Cardiac muscle cell (in vitro differentiated cells and primary cell): Measurements from ENCODE around the gene DSCAML1. TPM values are rescaled to one million over a fixed set of nuclear protein-coding genes. Genes with fewer than 3 reads are reported as not detected.

Source experiments
- DNase-seq, 2 donors: peaks; one replicate each; pipeline versions ENCODE4 v3.0.0 to v3.0.0-alpha.2; 2010 to 2017; ENCODE audit warnings: low read depth in 1 of 2, low spot score in 1 of 2
- H3K27ac ChIP-seq: fragments of 200-600 bp; sonication (generic); 2 replicates; pipeline ENCODE4 v1.5.1; 2016
- H3K27me3 ChIP-seq: fragments of 200-600 bp; sonication (generic); 2 replicates; pipeline ENCODE4 v1.6.0; 2016; ENCODE audit warnings: control low read depth
- H3K36me3 ChIP-seq: fragments of 200-600 bp; sonication (generic); 2 replicates; pipeline ENCODE4 v1.5.1; 2016; ENCODE audit warnings: control low read depth
- H3K4me1 ChIP-seq: fragments of 200-600 bp; sonication (generic); 2 replicates; pipeline ENCODE4 v1.8.1; 2017; ENCODE audit warnings: low read depth, mild to moderate bottlenecking, mixed run types
- H3K4me3 ChIP-seq: fragments of 200-600 bp; sonication (generic); 2 replicates; pipeline ENCODE4 v1.5.1; 2016; ENCODE audit warnings: mild to moderate bottlenecking
- H3K9me3 ChIP-seq: fragments of 200-600 bp; sonication (generic); 2 replicates; pipeline ENCODE4 v1.5.1; 2017; ENCODE audit warnings: low read depth, mild to moderate bottlenecking, control low read depth
- CTCF ChIP-seq: IDR thresholded peaks from 2 replicates; pipeline ENCODE4 v1.5.1; 2012; ENCODE audit warnings: low read depth, mild to moderate bottlenecking, low read length
- polyA plus RNA-seq: library from polyadenylated mRNA; unstranded; fragments of >200 nt; fragmentation: Nextera tagmentation; extraction: Ambion mirVana; gene quantifications from 2 replicates; pipeline ENCODE4 v1.2.1, GENCODE V29; 2016
- total RNA-seq: library from RNA; depleted of rRNA; stranded (reverse); fragments of >200 nt; gene quantifications from 2 replicates; pipeline ENCODE4 v1.2.3, GENCODE V29; 2016

The DSCAML1 gene
- total and polyA plus RNA-seq, 2 experiments from 2014 or later: 1.8 TPM; not detected in 1

- Histone ChIP-seq H3K4me1 (peaks cover 4% of the 10 kb centered on the region), H3K27ac (no peak overlapping the region)
These were observed 36.4 kb upstream of the DSCAML1 start for GRCh38 chr11:117833401-117833891.

GRCh38 chr11:117832511-117832910 lies 35.5 kb upstream of the DSCAML1 start:
- no peak overlapping the region for H3K27ac ChIP-seq

More at GRCh38 chr11:117833401-117833891, 36.4 kb upstream of the DSCAML1 start:
- H3K27me3 ChIP-seq: no peaks in the 10 kb centered on the region
- H3K9me3 ChIP-seq: no peaks in the 10 kb centered on the region
- no peak for TF ChIP-seq CTCF
- no peaks in the 10 kb centered on the region for H3K36me3 ChIP-seq
- no peak for DNase-seq
- no peak overlapping the region for H3K4me3 ChIP-seq

GRCh38 chr11:117831661-117832415 lies 34.8 kb upstream of the DSCAML1 start:
- Histone ChIP-seq H3K4me1 (peaks cover 4% of the 10 kb centered on the region), H3K27me3 (no peaks in the 10 kb centered on the region), H3K9me3 (no peaks in the 10 kb centered on the region), H3K27ac (no peak overlapping the region), H3K4me3 (no peak overlapping the region), H3K36me3 (no peaks in the 10 kb centered on the region)
- no peak for TF ChIP-seq CTCF
- no peak for DNase-seq

More at GRCh38 chr11:117832511-117832910, 35.5 kb upstream of the DSCAML1 start:
- Histone ChIP-seq H3K4me3 (no peak overlapping the region), H3K36me3 (no peaks in the 10 kb centered on the region), H3K27me3 (no peaks in the 10 kb centered on the region), H3K4me1 (peaks cover 4% of the 10 kb centered on the region), H3K9me3 (no peaks in the 10 kb centered on the region)
- no peak for DNase-seq
- no peak for TF ChIP-seq CTCF

- no peaks in the 10 kb centered on the region for H3K9me3 ChIP-seq
- H3K27me3 ChIP-seq: no peaks in the 10 kb centered on the region
- H3K4me1 ChIP-seq: peaks cover 4% of the 10 kb centered on the region
- no peak for TF ChIP-seq CTCF
- H3K36me3 ChIP-seq: no peaks in the 10 kb centered on the region
- no peak overlapping the region for H3K4me3 ChIP-seq
- no peak for DNase-seq
- no peak overlapping the region for H3K27ac ChIP-seq
These were observed 33.8 kb upstream of the DSCAML1 start for GRCh38 chr11:117830674-117831351.

GRCh38 chr11:117830072-117830471 lies 33.1 kb upstream of the DSCAML1 start:
- Histone ChIP-seq H3K27me3 (no peaks in the 10 kb centered on the region), H3K27ac (no peak overlapping the region), H3K9me3 (no peaks in the 10 kb centered on the region), H3K4me1 (peaks cover 4% of the 10 kb centered on the region), H3K4me3 (no peak overlapping the region), H3K36me3 (no peaks in the 10 kb centered on the region)
- no peak for DNase-seq
- TF ChIP-seq CTCF: no peak
